GM12878 (cell line): Measurements from ENCODE around the gene SCYGR5. TPM values are rescaled to one million over a fixed set of nuclear protein-coding genes. Genes with fewer than 3 reads are reported as not detected.

Experiments
- IKZF1 ChIP-seq: fragments of 450-650 bp; conservative IDR thresholded peaks from 2 replicates; pipeline ENCODE4 v1.6.1; 2017; ENCODE audit warnings: antibody characterized with exemption, mild to moderate bottlenecking
- NR2C2 ChIP-seq: IDR thresholded peaks from 2 replicates; pipeline ENCODE4 v1.6.1; 2011; ENCODE audit warnings: borderline replicate concordance, low read depth; ENCODE audit not compliant: control insufficient read depth, insufficient read length
- TAF1 ChIP-seq: IDR thresholded peaks from 2 replicates; pipeline ENCODE4 v1.6.1; 2011; ENCODE audit warnings: mild to moderate bottlenecking, low read depth, low read length, borderline replicate concordance
- polyA plus RNA-seq, 11 experiments: library from polyadenylated mRNA; depleted of rRNA in 4 of 11; unstranded in 6 of 11; stranded (reverse) in 5 of 11; fragments of >200 nt; fragmentation: Nextera tagmentation in 4 of 11; fragmentation: Illumina TruSeq in 1 of 11; extraction: Ambion mirVana in 4 of 11; extraction: Trizol in 1 of 11; gene quantifications; 1 replicate in 1 of 11; 2 replicates in 10 of 11; pipeline versions ENCODE4 v1.2.1 to v1.2.3, GENCODE V29; 2011 to 2016; ENCODE audit warnings: inconsistent platforms in 2 of 11, missing spikeins in 2 of 11, low read depth in 1 of 11
- total RNA-seq, 4 experiments: library from RNA; depleted of rRNA in 3 of 4; stranded (reverse); fragments of >200 nt in 3 of 4; fragmentation: Illumina TruSeq in 1 of 4; extraction: Trizol in 1 of 4; gene quantifications; 2 replicates each; pipeline versions ENCODE4 v1.2.1 to v1.2.3, GENCODE V29; 2013 to 2021
- TF ChIP-seq, protein P1 (sequence below): IDR thresholded peaks from 2 replicates; pipeline ENCODE4 v1.6.1; 2012; ENCODE audit warnings: improper control_type of control experiment, low read depth, low read length; ENCODE audit not compliant: insufficient replicate concordance
- TF ChIP-seq, protein P2 (sequence below): fragments of 450-650 bp; IDR thresholded peaks from 2 replicates; pipeline ENCODE4 v1.6.1; 2018; ENCODE audit warnings: mild to moderate bottlenecking, low read depth, moderate library complexity; ENCODE audit not compliant: partially characterized antibody

SCYGR5 gene
- total and polyA plus RNA-seq, 10 of the 15 experiments (the other 5 are each of a cell fraction or from before 2014, with no cell fraction given) = not detected

DNA sequence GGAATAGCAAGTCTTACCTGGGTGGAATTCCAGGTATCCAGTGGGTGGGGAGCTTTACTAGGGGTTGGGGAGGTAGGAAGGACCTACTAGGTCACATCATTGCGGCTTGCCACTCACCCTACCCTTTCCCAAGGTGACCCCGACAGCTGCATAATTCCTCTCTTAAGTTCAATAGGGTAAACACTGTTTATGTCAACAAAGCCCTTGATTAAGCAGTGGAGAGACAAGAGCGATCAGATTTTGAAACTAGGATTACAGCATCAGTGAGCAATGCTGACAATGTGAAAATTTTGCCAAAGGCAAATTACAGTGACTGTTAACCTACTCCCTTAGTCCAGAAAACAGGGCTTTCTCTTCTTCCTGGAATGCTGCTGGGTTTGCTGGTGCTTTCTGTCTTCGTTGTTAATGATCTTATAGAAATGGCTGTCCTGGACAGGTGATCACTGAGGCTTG, 36.7 kb downstream of the SCYGR5 start (continued):
- TF ChIP-seq, protein P1, sequence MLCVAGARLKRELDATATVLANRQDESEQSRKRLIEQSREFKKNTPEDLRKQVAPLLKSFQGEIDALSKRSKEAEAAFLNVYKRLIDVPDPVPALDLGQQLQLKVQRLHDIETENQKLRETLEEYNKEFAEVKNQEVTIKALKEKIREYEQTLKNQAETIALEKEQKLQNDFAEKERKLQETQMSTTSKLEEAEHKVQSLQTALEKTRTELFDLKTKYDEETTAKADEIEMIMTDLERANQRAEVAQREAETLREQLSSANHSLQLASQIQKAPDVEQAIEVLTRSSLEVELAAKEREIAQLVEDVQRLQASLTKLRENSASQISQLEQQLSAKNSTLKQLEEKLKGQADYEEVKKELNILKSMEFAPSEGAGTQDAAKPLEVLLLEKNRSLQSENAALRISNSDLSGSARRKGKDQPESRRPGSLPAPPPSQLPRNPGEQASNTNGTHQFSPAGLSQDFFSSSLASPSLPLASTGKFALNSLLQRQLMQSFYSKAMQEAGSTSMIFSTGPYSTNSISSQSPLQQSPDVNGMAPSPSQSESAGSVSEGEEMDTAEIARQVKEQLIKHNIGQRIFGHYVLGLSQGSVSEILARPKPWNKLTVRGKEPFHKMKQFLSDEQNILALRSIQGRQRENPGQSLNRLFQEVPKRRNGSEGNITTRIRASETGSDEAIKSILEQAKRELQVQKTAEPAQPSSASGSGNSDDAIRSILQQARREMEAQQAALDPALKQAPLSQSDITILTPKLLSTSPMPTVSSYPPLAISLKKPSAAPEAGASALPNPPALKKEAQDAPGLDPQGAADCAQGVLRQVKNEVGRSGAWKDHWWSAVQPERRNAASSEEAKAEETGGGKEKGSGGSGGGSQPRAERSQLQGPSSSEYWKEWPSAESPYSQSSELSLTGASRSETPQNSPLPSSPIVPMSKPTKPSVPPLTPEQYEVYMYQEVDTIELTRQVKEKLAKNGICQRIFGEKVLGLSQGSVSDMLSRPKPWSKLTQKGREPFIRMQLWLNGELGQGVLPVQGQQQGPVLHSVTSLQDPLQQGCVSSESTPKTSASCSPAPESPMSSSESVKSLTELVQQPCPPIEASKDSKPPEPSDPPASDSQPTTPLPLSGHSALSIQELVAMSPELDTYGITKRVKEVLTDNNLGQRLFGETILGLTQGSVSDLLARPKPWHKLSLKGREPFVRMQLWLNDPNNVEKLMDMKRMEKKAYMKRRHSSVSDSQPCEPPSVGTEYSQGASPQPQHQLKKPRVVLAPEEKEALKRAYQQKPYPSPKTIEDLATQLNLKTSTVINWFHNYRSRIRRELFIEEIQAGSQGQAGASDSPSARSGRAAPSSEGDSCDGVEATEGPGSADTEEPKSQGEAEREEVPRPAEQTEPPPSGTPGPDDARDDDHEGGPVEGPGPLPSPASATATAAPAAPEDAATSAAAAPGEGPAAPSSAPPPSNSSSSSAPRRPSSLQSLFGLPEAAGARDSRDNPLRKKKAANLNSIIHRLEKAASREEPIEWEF = no peak
- TF ChIP-seq IKZF1 = no peak
- TF ChIP-seq TAF1 = no peak
- TF ChIP-seq, protein P2, sequence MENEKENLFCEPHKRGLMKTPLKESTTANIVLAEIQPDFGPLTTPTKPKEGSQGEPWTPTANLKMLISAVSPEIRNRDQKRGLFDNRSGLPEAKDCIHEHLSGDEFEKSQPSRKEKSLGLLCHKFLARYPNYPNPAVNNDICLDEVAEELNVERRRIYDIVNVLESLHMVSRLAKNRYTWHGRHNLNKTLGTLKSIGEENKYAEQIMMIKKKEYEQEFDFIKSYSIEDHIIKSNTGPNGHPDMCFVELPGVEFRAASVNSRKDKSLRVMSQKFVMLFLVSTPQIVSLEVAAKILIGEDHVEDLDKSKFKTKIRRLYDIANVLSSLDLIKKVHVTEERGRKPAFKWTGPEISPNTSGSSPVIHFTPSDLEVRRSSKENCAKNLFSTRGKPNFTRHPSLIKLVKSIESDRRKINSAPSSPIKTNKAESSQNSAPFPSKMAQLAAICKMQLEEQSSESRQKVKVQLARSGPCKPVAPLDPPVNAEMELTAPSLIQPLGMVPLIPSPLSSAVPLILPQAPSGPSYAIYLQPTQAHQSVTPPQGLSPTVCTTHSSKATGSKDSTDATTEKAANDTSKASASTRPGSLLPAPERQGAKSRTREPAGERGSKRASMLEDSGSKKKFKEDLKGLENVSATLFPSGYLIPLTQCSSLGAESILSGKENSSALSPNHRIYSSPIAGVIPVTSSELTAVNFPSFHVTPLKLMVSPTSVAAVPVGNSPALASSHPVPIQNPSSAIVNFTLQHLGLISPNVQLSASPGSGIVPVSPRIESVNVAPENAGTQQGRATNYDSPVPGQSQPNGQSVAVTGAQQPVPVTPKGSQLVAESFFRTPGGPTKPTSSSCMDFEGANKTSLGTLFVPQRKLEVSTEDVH = no peak
- no peak for TF ChIP-seq NR2C2
